Activated T-helper 2 cell treated with anti-CD3 and anti-CD28 coated beads, Interferon-gamma antibody, Interleukin-2, Interleukin-4, amounts not matched to agents 10 μg/mL and 5 μg/mL and 100 μg/mL, durations not matched to agents 14 hours and 24 hours and 36 hours (primary cell): Measurements from ENCODE around the gene ARHGEF11. TPM values are rescaled to one million over a fixed set of nuclear protein-coding genes. Genes with fewer than 3 reads are reported as not detected.

Experiments
- DNase-seq: peaks from one replicate; pipeline ENCODE4 v3.0.0; 2021; ENCODE audit warnings: low spot score
- H3K27ac Mint-ChIP-seq: one replicate; pipeline ENCODE4 v1.8.0; 2021; ENCODE audit warnings: mixed read lengths
- H3K27me3 Mint-ChIP-seq: one replicate; pipeline ENCODE4 v1.8.0; 2021; ENCODE audit warnings: low read depth, mixed read lengths
- H3K36me3 Mint-ChIP-seq: one replicate; pipeline ENCODE4 v1.8.0; 2021; ENCODE audit warnings: low read depth, mixed read lengths
- H3K4me1 Mint-ChIP-seq: one replicate; pipeline ENCODE4 v1.8.0; 2021; ENCODE audit warnings: low read depth, mixed read lengths
- H3K4me3 Mint-ChIP-seq: one replicate; pipeline ENCODE4 v1.8.0; 2021; ENCODE audit warnings: low read depth, mild to moderate bottlenecking, moderate library complexity, mixed read lengths
- H3K9me3 Mint-ChIP-seq: one replicate; pipeline ENCODE4 v1.8.0; 2021; ENCODE audit warnings: mixed read lengths
- intact Hi-C: fragments of 100-400 bp; cut with micrococcal nuclease; formaldehyde crosslinking; loops from one replicate; pipeline ENCODE4 v1.15.1; 2023
- total RNA-seq: library from RNA; stranded (reverse); gene quantifications from 2 replicates; pipeline ENCODE4 v1.2.3, GENCODE V29; 2022

ARHGEF11 gene
- total RNA-seq, 1 donor from 2014 or later, result 2.2 TPM

DNA sequence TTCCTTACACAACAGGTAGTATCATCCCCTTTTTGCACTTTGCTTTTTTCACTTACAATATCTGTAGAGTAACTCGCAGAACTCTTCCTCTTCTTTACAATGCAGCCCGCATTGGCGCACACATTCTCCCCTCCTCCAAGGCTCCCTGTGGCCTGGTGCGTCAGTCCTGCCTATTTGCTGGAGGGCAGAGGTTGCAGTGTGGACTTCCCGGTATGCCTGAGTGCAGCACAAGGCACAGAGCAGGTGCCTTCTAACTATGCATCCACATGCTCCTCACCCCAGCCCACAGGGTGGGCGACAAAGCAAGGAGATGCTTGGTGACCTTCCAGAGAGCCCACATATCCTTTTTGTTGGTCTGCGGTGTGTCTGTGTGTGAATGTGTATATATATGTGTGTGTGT, 53.3 kb downstream of the ARHGEF11 start:
- H3K4me3 Mint-ChIP-seq, result no peak overlapping the region
- H3K27me3 Mint-ChIP-seq, result peaks cover 20% of the 10 kb centered on the region
- no peaks in the 10 kb centered on the region for H3K36me3 Mint-ChIP-seq
- DNase-seq, result no peak
- intact Hi-C loops, result no loop called here
- peaks cover 3% of the 10 kb centered on the region for H3K4me1 Mint-ChIP-seq
- H3K9me3 Mint-ChIP-seq, result no peaks in the 10 kb centered on the region
- no peak overlapping the region for H3K27ac Mint-ChIP-seq

- Mint-ChIP-seq H3K27ac (no peak overlapping the region), H3K9me3 (no peaks in the 10 kb centered on the region), H3K27me3 (peaks cover 18% of the 10 kb centered on the region), H3K4me1 (peaks cover 3% of the 10 kb centered on the region), H3K4me3 (no peak overlapping the region), H3K36me3 (no peaks in the 10 kb centered on the region)
- intact Hi-C loops, result no loop called here
- DNase-seq, result no peak
Observed at GRCh38 chr1:156987715-156988114, 57.8 kb downstream of the ARHGEF11 start.

DNA sequence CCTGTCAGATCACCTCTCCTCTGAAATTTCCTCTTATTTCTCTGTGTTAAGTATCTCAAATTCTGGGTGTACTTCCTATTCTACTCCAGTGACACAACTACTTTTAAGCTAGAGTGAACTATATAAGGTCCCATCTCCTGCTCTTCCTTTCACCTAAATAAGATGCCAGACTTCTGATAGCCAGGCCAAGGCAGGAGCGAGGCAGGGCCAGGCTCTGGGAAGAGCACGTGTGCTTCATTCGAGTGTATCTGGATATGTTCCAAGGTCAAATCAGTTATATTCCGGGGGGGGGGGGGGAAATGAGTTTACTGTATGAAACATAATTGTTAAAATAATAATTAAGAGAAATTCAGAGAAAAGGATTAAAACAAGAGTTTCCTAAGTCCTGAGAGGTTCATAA, 65.0 kb downstream of the ARHGEF11 start:
- no peak overlapping the region for H3K4me3 Mint-ChIP-seq
- H3K9me3 Mint-ChIP-seq, result no peaks in the 10 kb centered on the region
- no peak for DNase-seq
- H3K27ac Mint-ChIP-seq, result no peak overlapping the region
- peaks cover 37% of the 10 kb centered on the region for H3K27me3 Mint-ChIP-seq
- no peaks in the 10 kb centered on the region for H3K36me3 Mint-ChIP-seq
- H3K4me1 Mint-ChIP-seq, result no peaks in the 10 kb centered on the region
- intact Hi-C loops, result no loop called here

DNA sequence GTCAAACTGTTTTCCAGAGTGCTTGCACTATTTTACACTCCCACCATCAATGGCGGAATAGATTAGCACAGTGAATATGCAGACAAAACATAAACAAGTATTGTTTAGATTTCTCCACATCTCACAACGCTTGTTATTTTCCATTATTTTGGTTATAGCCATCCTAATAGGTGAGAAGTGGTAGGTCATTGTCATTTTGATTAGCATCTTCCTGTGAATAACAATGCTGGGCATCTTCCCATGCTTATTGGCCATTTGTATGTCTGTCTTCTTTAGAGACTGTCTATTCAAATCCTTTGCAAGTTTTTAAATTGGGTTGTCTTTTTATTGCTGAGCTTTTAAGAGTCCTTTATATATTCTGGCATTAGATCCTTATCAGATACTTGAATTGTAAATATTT, 70.5 kb downstream of the ARHGEF11 start:
- no peak overlapping the region for H3K27ac Mint-ChIP-seq
- H3K4me1 Mint-ChIP-seq, result no peaks in the 10 kb centered on the region
- H3K36me3 Mint-ChIP-seq, result no peaks in the 10 kb centered on the region
- intact Hi-C loops, result no loop called here
- H3K27me3 Mint-ChIP-seq, result peaks cover 48% of the 10 kb centered on the region
- no peaks in the 10 kb centered on the region for H3K9me3 Mint-ChIP-seq
- H3K4me3 Mint-ChIP-seq, result no peak overlapping the region
- no peak for DNase-seq

DNA sequence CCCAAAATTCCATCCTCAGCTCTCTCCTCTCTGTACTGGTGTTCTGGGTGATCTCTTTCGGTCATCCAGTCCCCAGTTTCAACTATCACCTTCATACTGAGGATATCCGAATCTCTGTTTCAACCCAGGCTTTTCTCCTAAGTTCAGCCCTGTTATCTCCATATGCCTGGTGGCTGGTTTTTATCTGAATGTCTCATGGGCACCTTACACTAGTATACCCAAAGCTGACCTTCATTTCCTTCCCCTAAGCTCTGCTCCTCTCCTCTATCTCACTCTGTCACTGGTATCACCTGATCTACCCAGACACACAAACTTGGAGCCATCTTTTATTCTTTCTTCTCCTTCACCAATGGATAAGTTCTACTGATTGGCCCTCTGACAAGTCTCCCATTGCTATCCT, 72.1 kb downstream of the ARHGEF11 start:
- Mint-ChIP-seq H3K27ac (no peak overlapping the region), H3K36me3 (no peaks in the 10 kb centered on the region), H3K4me3 (no peak overlapping the region), H3K9me3 (no peaks in the 10 kb centered on the region), H3K4me1 (no peaks in the 10 kb centered on the region), H3K27me3 (peaks cover 56% of the 10 kb centered on the region)
- DNase-seq, result no peak
- intact Hi-C loops, result no loop called here

DNA sequence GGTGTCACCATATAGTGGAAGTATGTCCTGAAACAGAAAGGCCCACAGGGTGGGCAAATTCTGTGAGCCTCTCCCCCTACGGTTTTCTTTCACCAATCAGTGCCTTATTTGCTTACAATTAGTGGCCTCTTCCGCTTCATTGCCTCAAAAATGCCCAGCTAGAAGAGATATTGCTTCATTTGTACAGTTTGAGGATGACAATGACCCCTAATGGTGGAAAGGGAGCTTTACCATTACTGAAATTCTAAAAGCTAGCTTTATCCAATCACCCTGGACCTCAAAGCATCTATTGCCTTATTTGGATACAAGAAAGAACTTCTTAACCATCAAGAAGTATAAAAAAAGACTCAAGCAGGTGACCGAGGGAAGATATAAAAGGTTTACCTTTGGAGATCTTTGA, 75.5 kb downstream of the ARHGEF11 start:
- H3K9me3 Mint-ChIP-seq, result no peaks in the 10 kb centered on the region
- intact Hi-C loops, result no loop called here
- H3K4me1 Mint-ChIP-seq, result no peaks in the 10 kb centered on the region
- H3K4me3 Mint-ChIP-seq, result no peak overlapping the region
- DNase-seq, result no peak
- no peak overlapping the region for H3K27ac Mint-ChIP-seq
- peaks cover 58% of the 10 kb centered on the region for H3K27me3 Mint-ChIP-seq
- H3K36me3 Mint-ChIP-seq, result no peaks in the 10 kb centered on the region

- no peaks in the 10 kb centered on the region for H3K4me1 Mint-ChIP-seq
- H3K9me3 Mint-ChIP-seq, result no peaks in the 10 kb centered on the region
Observed at GRCh38 chr1:156969496-156969895, 76.0 kb downstream of the ARHGEF11 start.

GRCh38 chr1:156964441-156964840, 81.1 kb downstream of the ARHGEF11 start:
- Mint-ChIP-seq H3K4me3 (no peak overlapping the region), H3K27ac (no peak overlapping the region), H3K9me3 (no peaks in the 10 kb centered on the region), H3K27me3 (peaks cover 31% of the 10 kb centered on the region), H3K4me1 (peaks cover 27% of the 10 kb centered on the region), H3K36me3 (no peaks in the 10 kb centered on the region)
- DNase-seq, result no peak
- intact Hi-C loops, result no loop called here

More at GRCh38 chr1:156969496-156969895, 76.0 kb downstream of the ARHGEF11 start:
- no peaks in the 10 kb centered on the region for H3K36me3 Mint-ChIP-seq
- intact Hi-C loops, result no loop called here
- no peak overlapping the region for H3K4me3 Mint-ChIP-seq
- H3K27me3 Mint-ChIP-seq, result peaks cover 54% of the 10 kb centered on the region
- H3K27ac Mint-ChIP-seq, result no peak overlapping the region
- no peak for DNase-seq

DNA sequence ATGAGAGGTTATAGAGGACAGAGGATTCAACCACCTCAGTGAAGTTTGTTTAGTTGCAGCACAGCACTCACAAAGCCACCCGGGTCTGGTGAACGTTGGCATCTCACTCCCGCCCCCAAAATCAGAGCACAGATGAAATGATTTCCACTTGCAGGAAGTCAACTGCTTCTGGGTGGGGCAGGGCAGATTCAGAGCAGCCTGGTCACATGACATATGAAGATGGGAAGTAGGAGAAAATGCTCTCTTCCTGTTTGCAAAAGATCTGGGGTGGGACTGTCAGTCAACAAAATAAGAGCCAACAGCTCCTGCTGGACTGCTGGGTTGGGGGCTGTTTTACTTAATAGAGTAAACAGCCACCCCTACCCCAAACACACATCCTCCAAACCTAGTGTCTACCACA, 81.9 kb downstream of the ARHGEF11 start:
- peaks cover 24% of the 10 kb centered on the region for H3K27me3 Mint-ChIP-seq

DNA sequence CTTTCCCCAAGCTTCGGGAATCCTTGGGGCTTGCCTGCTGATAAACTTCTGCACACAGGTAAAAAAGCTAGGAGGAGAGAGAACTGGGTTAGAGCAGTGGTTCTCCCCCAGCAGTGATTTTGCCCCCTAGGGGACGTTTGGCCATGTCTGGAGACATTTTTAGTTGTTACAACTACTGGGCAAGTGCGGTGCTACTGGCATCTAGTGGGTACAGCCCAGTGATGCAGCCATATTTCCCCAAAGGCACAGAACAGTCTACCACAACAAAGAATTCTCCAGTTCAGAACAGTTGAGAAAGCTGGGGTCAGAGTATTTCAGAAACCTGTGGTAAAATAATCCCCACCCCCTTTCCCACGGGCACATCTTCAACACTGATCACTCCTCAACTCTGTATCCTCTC, 83.8 kb downstream of the ARHGEF11 start:
- no peak overlapping the region for H3K4me3 Mint-ChIP-seq
- peaks cover 33% of the 10 kb centered on the region for H3K4me1 Mint-ChIP-seq
- peak; percentile 34 for DNase-seq
- peaks cover 13% of the 10 kb centered on the region for H3K27me3 Mint-ChIP-seq
- H3K9me3 Mint-ChIP-seq, result no peaks in the 10 kb centered on the region
- intact Hi-C loops, result no loop called here
- no peak overlapping the region for H3K27ac Mint-ChIP-seq
- no peaks in the 10 kb centered on the region for H3K36me3 Mint-ChIP-seq

More for the DNA sequence above, 81.9 kb downstream of the ARHGEF11 start:
- H3K4me1 Mint-ChIP-seq, result peaks cover 27% of the 10 kb centered on the region
- H3K9me3 Mint-ChIP-seq, result no peaks in the 10 kb centered on the region
- peak; percentile 39 for DNase-seq
- H3K36me3 Mint-ChIP-seq, result no peaks in the 10 kb centered on the region
- H3K4me3 Mint-ChIP-seq, result peak overlapping the region; percentile 61
- H3K27ac Mint-ChIP-seq, result peak overlapping the region; percentile 19
- intact Hi-C loops, result no loop called here

GRCh38 chr1:156959925-156960324, 85.6 kb downstream of the ARHGEF11 start:
- Mint-ChIP-seq H3K4me3 (no peak overlapping the region), H3K27me3 (no peaks in the 10 kb centered on the region), H3K27ac (no peak overlapping the region), H3K4me1 (peaks cover 33% of the 10 kb centered on the region), H3K9me3 (no peaks in the 10 kb centered on the region), H3K36me3 (no peaks in the 10 kb centered on the region)
- no peak for DNase-seq
- intact Hi-C loops, result no loop called here

GRCh38 chr1:156959414-156959813, 86.1 kb downstream of the ARHGEF11 start:
- DNase-seq, result no peak
- H3K9me3 Mint-ChIP-seq, result no peaks in the 10 kb centered on the region
- H3K27ac Mint-ChIP-seq, result no peak overlapping the region
- intact Hi-C loops, result no loop called here
- no peaks in the 10 kb centered on the region for H3K36me3 Mint-ChIP-seq
- peaks cover 32% of the 10 kb centered on the region for H3K4me1 Mint-ChIP-seq
- H3K27me3 Mint-ChIP-seq, result no peaks in the 10 kb centered on the region
- no peak overlapping the region for H3K4me3 Mint-ChIP-seq

DNA sequence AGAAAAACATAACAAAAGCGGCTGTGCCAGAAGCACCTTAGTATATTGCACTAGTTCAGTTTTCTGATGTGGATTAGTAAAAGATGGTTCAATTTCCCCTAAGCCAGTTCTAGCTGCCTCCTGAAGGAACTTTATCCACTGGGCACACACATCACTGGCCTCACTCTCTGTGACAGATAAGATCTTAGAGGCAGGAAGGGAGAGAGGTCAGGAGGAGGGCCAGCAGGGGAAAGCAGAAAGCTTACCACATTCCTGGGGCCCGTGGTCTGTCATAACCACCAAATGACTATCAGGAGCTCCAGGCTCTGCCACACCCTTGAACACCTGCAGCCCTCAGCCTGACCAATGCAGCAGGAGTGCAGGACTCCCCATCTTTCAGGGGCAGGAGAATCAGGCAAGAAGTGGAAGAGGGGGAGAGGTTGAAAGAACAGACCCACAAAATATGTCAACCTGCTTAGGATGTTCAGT, 87.3 kb downstream of the ARHGEF11 start:
- DNase-seq, result no peak
- Mint-ChIP-seq H3K36me3 (no peaks in the 10 kb centered on the region), H3K27me3 (no peaks in the 10 kb centered on the region), H3K4me1 (peaks cover 21% of the 10 kb centered on the region), H3K4me3 (no peak overlapping the region), H3K9me3 (no peaks in the 10 kb centered on the region), H3K27ac (no peak overlapping the region)
- intact Hi-C loops, result no loop called here

- H3K9me3 Mint-ChIP-seq, result no peaks in the 10 kb centered on the region
- H3K4me3 Mint-ChIP-seq, result no peak overlapping the region
- DNase-seq, result no peak
- H3K4me1 Mint-ChIP-seq, result peaks cover 16% of the 10 kb centered on the region
- H3K36me3 Mint-ChIP-seq, result no peaks in the 10 kb centered on the region
- H3K27me3 Mint-ChIP-seq, result no peaks in the 10 kb centered on the region
- H3K27ac Mint-ChIP-seq, result no peak overlapping the region
- intact Hi-C loops, result no loop called here
Observed at GRCh38 chr1:156957634-156958033, 87.9 kb downstream of the ARHGEF11 start.
